CD14-positive monocyte (primary cell): ENCODE measurements around the gene MARVELD2. TPM values are rescaled to one million over a fixed set of nuclear protein-coding genes. Genes with fewer than 3 reads are reported as not detected.
A peak's percentile ranks its signal among the peaks of the same experiment; 100 is the strongest.

Experiments
- DNase-seq, 3 donors: peaks; one replicate each; pipeline ENCODE4 v3.0.0-alpha.2; 2011 to 2022
- H2AFZ ChIP-seq: 2 replicates; pipeline ENCODE4 v1.6.0; 2012; ENCODE audit warnings: mild to moderate bottlenecking, low read depth, low read length, inconsistent platforms; ENCODE audit not compliant: insufficient read depth, poor library complexity, severe bottlenecking
- H3K27ac ChIP-seq, 2 donors: 1 replicate in 1 of 2; 2 replicates in 1 of 2; pipeline ENCODE4 v1.5.1; 2012 to 2013; ENCODE audit warnings: low read length in 2 of 2, control low read depth in 1 of 2, inconsistent platforms in 1 of 2, low read depth in 1 of 2, mild to moderate bottlenecking in 1 of 2
- H3K27me3 ChIP-seq, 2 donors: one replicate each; pipeline versions ENCODE4 v1.6.0 to v1.6.1; 2011 to 2013; ENCODE audit warnings: low read length in 2 of 2; ENCODE audit not compliant: control insufficient read depth in 2 of 2, insufficient read depth in 2 of 2
- H3K36me3 ChIP-seq, 2 donors: replicated peaks in 1 of 2; 1 replicate in 1 of 2; 2 replicates in 1 of 2; pipeline versions ENCODE4 v1.5.1 to v1.6.1; 2012 to 2013; ENCODE audit warnings: low read length in 2 of 2, control low read depth in 1 of 2, inconsistent platforms in 1 of 2, mild to moderate bottlenecking in 1 of 2; ENCODE audit not compliant: insufficient read depth in 2 of 2, control insufficient read depth in 1 of 2
- H3K4me1 ChIP-seq, 2 donors: 1 replicate in 1 of 2; 2 replicates in 1 of 2; pipeline versions ENCODE4 v1.5.1 to v1.6.1; 2012 to 2013; ENCODE audit warnings: low read length in 2 of 2, control low read depth in 1 of 2, inconsistent platforms in 1 of 2, mild to moderate bottlenecking in 1 of 2, moderate library complexity in 1 of 2; ENCODE audit not compliant: insufficient read depth in 2 of 2, control insufficient read depth in 1 of 2
- H3K4me2 ChIP-seq: replicated peaks from 2 replicates; pipeline ENCODE3; 2012; ENCODE audit warnings: low read length, moderate library complexity, mild to moderate bottlenecking; ENCODE audit not compliant: poor library complexity, severe bottlenecking; ENCODE audit errors: extremely low read depth
- H3K4me3 ChIP-seq, 3 experiments: fragments of 200-600 bp in 1 of 3; sonication (generic) in 1 of 3; replicated peaks in 1 of 3; 1 replicate in 2 of 3; 2 replicates in 1 of 3; pipeline ENCODE4 v1.5.1; 2011 to 2013; ENCODE audit warnings: low read length in 3 of 3, mild to moderate bottlenecking in 3 of 3, control low read depth in 2 of 3, low read depth in 2 of 3, inconsistent platforms in 1 of 3, moderate library complexity in 1 of 3
- H3K79me2 ChIP-seq: 2 replicates; pipeline ENCODE4 v1.6.0; 2012; ENCODE audit warnings: mild to moderate bottlenecking, control low read depth, inconsistent platforms, low read length, moderate library complexity; ENCODE audit not compliant: insufficient read depth
- H3K9ac ChIP-seq: 2 replicates; pipeline ENCODE4 v1.6.0; 2017; ENCODE audit warnings: low read length, mild to moderate bottlenecking; ENCODE audit not compliant: insufficient read depth, poor library complexity, severe bottlenecking
- H3K9me3 ChIP-seq, 2 donors: replicated peaks in 1 of 2; 1 replicate in 1 of 2; 2 replicates in 1 of 2; pipeline versions ENCODE4 v1.5.1 to v1.6.1; 2012 to 2013; ENCODE audit warnings: low read length in 2 of 2, control low read depth in 1 of 2; ENCODE audit not compliant: control insufficient read depth in 1 of 2, insufficient read depth in 1 of 2
- H4K20me1 ChIP-seq: 2 replicates; pipeline ENCODE4 v1.6.0; 2012; ENCODE audit warnings: mild to moderate bottlenecking, low read length, control low read depth, moderate library complexity; ENCODE audit not compliant: insufficient read depth
- H3K27ac Mint-ChIP-seq, 7 donors: one replicate each; pipeline ENCODE4 v1.8.0; 2020; ENCODE audit warnings: mild to moderate bottlenecking in 7 of 7, mixed read lengths in 7 of 7, moderate library complexity in 6 of 7, inconsistent platforms in 2 of 7
- H3K27me3 Mint-ChIP-seq, 3 donors: one replicate each; pipeline ENCODE4 v1.8.0; 2021 to 2022; ENCODE audit warnings: low read depth in 3 of 3, mild to moderate bottlenecking in 3 of 3, mixed read lengths in 3 of 3, moderate library complexity in 3 of 3, inconsistent platforms in 1 of 3
- H3K36me3 Mint-ChIP-seq, 2 donors: one replicate each; pipeline ENCODE4 v1.8.0; 2020; ENCODE audit warnings: mixed read lengths in 2 of 2, inconsistent platforms in 1 of 2, mild to moderate bottlenecking in 1 of 2
- H3K4me1 Mint-ChIP-seq: one replicate; pipeline ENCODE4 v1.8.0; 2020; ENCODE audit warnings: mild to moderate bottlenecking, mixed read lengths
- H3K4me3 Mint-ChIP-seq, 2 donors: one replicate each; pipeline ENCODE4 v1.8.0; 2020; ENCODE audit warnings: mild to moderate bottlenecking in 2 of 2, mixed read lengths in 2 of 2, moderate library complexity in 1 of 2
- H3K9me3 Mint-ChIP-seq, 7 donors: one replicate each; pipeline ENCODE4 v1.8.0; 2020 to 2022; ENCODE audit warnings: mixed read lengths in 7 of 7, mild to moderate bottlenecking in 6 of 7, moderate library complexity in 6 of 7, inconsistent platforms in 2 of 7
- WGBS: methylation state at CpG from one replicate; pipeline ENCODE4 v1.1.5; 2013; ENCODE audit warnings: missing lambda C conversion rate; ENCODE audit not compliant: insufficient coverage; 5-methylcytosine and 5-hydroxymethylcytosine counted together
- intact Hi-C, 2 donors: fragments of 100-400 bp; cut with micrococcal nuclease; formaldehyde crosslinking; loops; one replicate each; pipeline versions ENCODE4 v1.15.0 to v1.15.1; 2023
- polyA plus RNA-seq, 3 donors: library from polyadenylated mRNA; depleted of rRNA in 1 of 3; unstranded in 2 of 3; stranded (reverse) in 1 of 3; fragments of 300-500 nt in 2 of 3; fragments of >200 nt in 1 of 3; fragmentation: Illumina TruSeq in 2 of 3; gene quantifications; 1 replicate in 2 of 3; 2 replicates in 1 of 3; pipeline ENCODE4 v1.2.3, GENCODE V29; 2012 to 2021
- TF ChIP-seq, protein P1 (sequence below): fragments of 200-600 bp; IDR thresholded peaks from one replicate; pipeline ENCODE4 v1.8.0; 2022; ENCODE audit warnings: antibody characterized with exemption, mild to moderate bottlenecking

Gene MARVELD2
- polyA plus RNA-seq, 3 donors: 0.15 TPM; not detected in 2

DNA sequence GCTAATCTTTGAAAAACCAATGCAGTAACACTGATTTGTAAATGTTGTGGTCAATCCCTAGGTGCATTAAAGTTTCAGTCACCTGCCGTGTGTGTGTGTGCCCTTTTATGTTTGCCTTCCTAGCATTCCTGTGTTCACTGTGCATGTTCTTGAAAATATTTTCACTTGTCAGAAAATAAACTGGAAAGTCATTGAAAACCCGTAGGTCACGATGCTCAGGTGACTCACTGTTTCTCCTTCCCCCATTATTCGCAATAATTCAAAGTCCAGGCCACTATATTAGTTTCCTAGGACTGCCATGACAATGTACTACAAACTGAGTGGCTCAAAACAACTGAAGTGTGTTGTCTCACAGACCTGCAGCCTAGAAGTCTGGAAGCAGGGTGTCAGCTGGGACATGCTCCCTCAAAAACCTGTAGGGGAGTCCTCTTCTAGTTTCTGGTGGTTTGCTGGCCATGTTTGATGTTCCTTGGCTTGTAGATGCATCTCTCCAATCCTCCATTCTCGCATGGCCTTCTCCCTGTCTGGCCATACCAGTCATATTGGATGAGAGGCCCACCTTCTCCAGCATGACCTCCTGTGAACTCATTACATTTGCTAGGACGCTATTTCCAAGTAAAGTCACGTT, 29.3 kb downstream of the MARVELD2 start:
- no peak for DNase-seq
- H3K9me3 Mint-ChIP-seq: no peaks in the 10 kb centered on the region
- Histone ChIP-seq H3K79me2 (no peaks in the 10 kb centered on the region), H3K9ac (no peak overlapping the region), H3K27me3 (no peaks in the 10 kb centered on the region), H2AFZ (peak overlapping the region; percentile 6), H3K27ac (no peak overlapping the region), H4K20me1 (no peaks in the 10 kb centered on the region), H3K9me3 (no peaks in the 10 kb centered on the region), H3K4me2 (no peak overlapping the region), H3K4me1 (no peaks in the 10 kb centered on the region), H3K4me3 (no peak overlapping the region), H3K36me3 (no peaks in the 10 kb centered on the region)
- no peak overlapping the region for H3K27ac Mint-ChIP-seq
- peaks cover 1 to 2% (median 2%) of the 10 kb centered on the region in 3 donors for H3K27me3 Mint-ChIP-seq
- no peaks in the 10 kb centered on the region for H3K36me3 Mint-ChIP-seq
- no peak overlapping the region for H3K4me3 Mint-ChIP-seq
- intact Hi-C loops: no loop called here
- peaks cover 7% of the 10 kb centered on the region for H3K4me1 Mint-ChIP-seq
- 100% methylated on average over 1 of the region's 7 CpGs for WGBS
- TF ChIP-seq, protein P1, sequence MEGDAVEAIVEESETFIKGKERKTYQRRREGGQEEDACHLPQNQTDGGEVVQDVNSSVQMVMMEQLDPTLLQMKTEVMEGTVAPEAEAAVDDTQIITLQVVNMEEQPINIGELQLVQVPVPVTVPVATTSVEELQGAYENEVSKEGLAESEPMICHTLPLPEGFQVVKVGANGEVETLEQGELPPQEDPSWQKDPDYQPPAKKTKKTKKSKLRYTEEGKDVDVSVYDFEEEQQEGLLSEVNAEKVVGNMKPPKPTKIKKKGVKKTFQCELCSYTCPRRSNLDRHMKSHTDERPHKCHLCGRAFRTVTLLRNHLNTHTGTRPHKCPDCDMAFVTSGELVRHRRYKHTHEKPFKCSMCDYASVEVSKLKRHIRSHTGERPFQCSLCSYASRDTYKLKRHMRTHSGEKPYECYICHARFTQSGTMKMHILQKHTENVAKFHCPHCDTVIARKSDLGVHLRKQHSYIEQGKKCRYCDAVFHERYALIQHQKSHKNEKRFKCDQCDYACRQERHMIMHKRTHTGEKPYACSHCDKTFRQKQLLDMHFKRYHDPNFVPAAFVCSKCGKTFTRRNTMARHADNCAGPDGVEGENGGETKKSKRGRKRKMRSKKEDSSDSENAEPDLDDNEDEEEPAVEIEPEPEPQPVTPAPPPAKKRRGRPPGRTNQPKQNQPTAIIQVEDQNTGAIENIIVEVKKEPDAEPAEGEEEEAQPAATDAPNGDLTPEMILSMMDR: no peak

GRCh38 chr5:69449511-69449910, 34.6 kb downstream of the MARVELD2 start:
- intact Hi-C loops: no loop called here
- Mint-ChIP-seq H3K4me1 (peaks cover 2% of the 10 kb centered on the region), H3K27me3 (peaks cover 0 to 4% (median 4%) of the 10 kb centered on the region in 3 donors), H3K27ac (peak overlapping the region in 1 of 7 donors; percentile 3), H3K36me3 (no peaks in the 10 kb centered on the region), H3K4me3 (no peak overlapping the region), H3K9me3 (no peaks in the 10 kb centered on the region)
- no peak for DNase-seq
- no peaks in the 10 kb centered on the region for H3K36me3 ChIP-seq
- no peaks in the 10 kb centered on the region for H3K79me2 ChIP-seq
- WGBS: 97% methylated on average over 7 of the region's 8 CpGs
- H4K20me1 ChIP-seq: no peaks in the 10 kb centered on the region
- H2AFZ ChIP-seq: no peak overlapping the region
- H3K4me3 ChIP-seq: no peak overlapping the region
- H3K4me1 ChIP-seq: no peaks in the 10 kb centered on the region
- TF ChIP-seq, protein P1: no peak
- H3K4me2 ChIP-seq: no peak overlapping the region
- H3K27ac ChIP-seq: no peak overlapping the region
- H3K9me3 ChIP-seq: no peaks in the 10 kb centered on the region
- H3K27me3 ChIP-seq: no peaks in the 10 kb centered on the region
- no peak overlapping the region for H3K9ac ChIP-seq
